ES-I3 (cell line): ENCODE data around the gene DFFB.

ENCODE experiments used
- H3K36me3 ChIP-seq: 2 replicates; pipeline ENCODE4 v1.6.1; 2013; ENCODE audit warnings: mild to moderate bottlenecking, low read length, control low read depth, moderate library complexity; ENCODE audit not compliant: insufficient read depth
- H3K4me1 ChIP-seq: 2 replicates; pipeline ENCODE4 v1.6.1; 2013; ENCODE audit warnings: mild to moderate bottlenecking, control low read depth, low read length; ENCODE audit not compliant: insufficient read depth
- H3K9ac ChIP-seq: 2 replicates; pipeline ENCODE4 v1.6.1; 2013; ENCODE audit warnings: low read depth, mild to moderate bottlenecking, low read length, moderate library complexity
- H3K9me3 ChIP-seq: 2 replicates; pipeline ENCODE4 v1.6.1; 2013; ENCODE audit warnings: mild to moderate bottlenecking, low read length, moderate library complexity; ENCODE audit not compliant: control insufficient read depth, insufficient read depth

The DFFB gene

GRCh38 chr1:3890389-3891328 is 33.4 kb downstream of the DFFB start:
- Histone ChIP-seq H3K4me1 (no peaks in the 10 kb centered on the region), H3K9me3 (no peaks in the 10 kb centered on the region), H3K9ac (no peak overlapping the region), H3K36me3 (peaks cover 12% of the 10 kb centered on the region; the same call in 1 of the 2 replicates)

- H3K4me1 ChIP-seq, result no peaks in the 10 kb centered on the region
- peaks cover 12% of the 10 kb centered on the region; the same call in 1 of the 2 replicates for H3K36me3 ChIP-seq
Measured at GRCh38 chr1:3891329-3891865, 34.1 kb downstream of the DFFB start.

GRCh38 chr1:3892748-3893147 is 35.5 kb downstream of the DFFB start:
- Histone ChIP-seq H3K36me3 (peaks cover 12% of the 10 kb centered on the region; the same call in 1 of the 2 replicates), H3K9me3 (no peaks in the 10 kb centered on the region), H3K4me1 (no peaks in the 10 kb centered on the region), H3K9ac (no peak overlapping the region)

More at GRCh38 chr1:3891329-3891865, 34.1 kb downstream of the DFFB start:
- H3K9ac ChIP-seq, result no peak overlapping the region
- no peaks in the 10 kb centered on the region for H3K9me3 ChIP-seq

- Histone ChIP-seq H3K4me1 (no peaks in the 10 kb centered on the region), H3K9ac (no peak overlapping the region), H3K36me3 (peaks cover 12% of the 10 kb centered on the region; the same call in 1 of the 2 replicates), H3K9me3 (no peaks in the 10 kb centered on the region)
Measured at GRCh38 chr1:3893190-3893589, 35.9 kb downstream of the DFFB start.

- H3K36me3 ChIP-seq, result peaks cover 12% of the 10 kb centered on the region; the same call in 1 of the 2 replicates
- no peaks in the 10 kb centered on the region for H3K9me3 ChIP-seq
- no peak overlapping the region for H3K9ac ChIP-seq
- no peaks in the 10 kb centered on the region for H3K4me1 ChIP-seq
Measured at GRCh38 chr1:3894626-3895278, 37.5 kb downstream of the DFFB start.

- H3K36me3 ChIP-seq, result peaks cover 7% of the 10 kb centered on the region; the same call in 1 of the 2 replicates
- no peaks in the 10 kb centered on the region for H3K4me1 ChIP-seq
- no peaks in the 10 kb centered on the region for H3K9me3 ChIP-seq
- H3K9ac ChIP-seq, result no peak overlapping the region
Measured at GRCh38 chr1:3895279-3895950, 38.1 kb downstream of the DFFB start.

GRCh38 chr1:3895951-3896325 is 38.7 kb downstream of the DFFB start:
- Histone ChIP-seq H3K36me3 (peaks cover 4% of the 10 kb centered on the region; the same call in 1 of the 2 replicates), H3K4me1 (no peaks in the 10 kb centered on the region), H3K9ac (no peak overlapping the region), H3K9me3 (no peaks in the 10 kb centered on the region)

GRCh38 chr1:3896396-3897000 is 39.2 kb downstream of the DFFB start:
- H3K4me1 ChIP-seq, result no peaks in the 10 kb centered on the region
- no peak overlapping the region for H3K9ac ChIP-seq
- H3K9me3 ChIP-seq, result no peaks in the 10 kb centered on the region
- no peaks in the 10 kb centered on the region for H3K36me3 ChIP-seq

GRCh38 chr1:3898475-3898735 is 41.1 kb downstream of the DFFB start:
- Histone ChIP-seq H3K9me3 (no peaks in the 10 kb centered on the region), H3K9ac (no peak overlapping the region), H3K36me3 (no peaks in the 10 kb centered on the region), H3K4me1 (peaks cover 3% of the 10 kb centered on the region; the same call in 1 of the 2 replicates)

- Histone ChIP-seq H3K4me1 (peaks cover 5% of the 10 kb centered on the region; the same call in 1 of the 2 replicates), H3K36me3 (no peaks in the 10 kb centered on the region), H3K9ac (peak overlapping the region; percentile 83), H3K9me3 (no peaks in the 10 kb centered on the region)
Measured at GRCh38 chr1:3898994-3899753, 41.9 kb downstream of the DFFB start.

GRCh38 chr1:3899754-3900149 is 42.5 kb downstream of the DFFB start:
- peaks cover 5% of the 10 kb centered on the region; the same call in 1 of the 2 replicates for H3K4me1 ChIP-seq
- H3K9ac ChIP-seq, result peak overlapping the region; percentile 83
- no peaks in the 10 kb centered on the region for H3K36me3 ChIP-seq
- H3K9me3 ChIP-seq, result no peaks in the 10 kb centered on the region

- Histone ChIP-seq H3K9ac (peak within 1 kb of the TSS; percentile 83), H3K4me1 (peaks cover 5% of the 10 kb centered on the region; the same call in 1 of the 2 replicates), H3K36me3 (no peaks in the 10 kb centered on the region), H3K9me3 (no peaks in the 10 kb centered on the region)
Measured at GRCh38 chr1:3900150-3900968, 43.1 kb downstream of the DFFB start, which contains the start of gene C1orf174. Gene C1orf174, minus strand, starts transcription at chr1:3900272. Its CDS starts 86 bp downstream, at chr1:3900186.
